Thyroid gland (tissue), 4 donors: ENCODE measurements around the gene BNIP5.

Experiments used
- POLR2A ChIP-seq, 2 donors: fragments of 450-650 bp; IDR thresholded peaks; one replicate each; pipeline ENCODE4 v1.6.1; 2017; ENCODE audit warnings: antibody characterized with exemption in 2 of 2, mild to moderate bottlenecking in 2 of 2, moderate library complexity in 1 of 2
- TF ChIP-seq, protein P1 (sequence below), 6 experiments: fragments of 200-600 bp in 3 of 6; fragments of 450-650 bp in 3 of 6; sonication (generic) in 3 of 6; IDR thresholded peaks; one replicate each; pipeline ENCODE4 v1.5.1; 2016 to 2019; ENCODE audit warnings: antibody characterized with exemption in 6 of 6, mild to moderate bottlenecking in 2 of 6, inconsistent platforms in 1 of 6, moderate library complexity in 1 of 6

DNA sequence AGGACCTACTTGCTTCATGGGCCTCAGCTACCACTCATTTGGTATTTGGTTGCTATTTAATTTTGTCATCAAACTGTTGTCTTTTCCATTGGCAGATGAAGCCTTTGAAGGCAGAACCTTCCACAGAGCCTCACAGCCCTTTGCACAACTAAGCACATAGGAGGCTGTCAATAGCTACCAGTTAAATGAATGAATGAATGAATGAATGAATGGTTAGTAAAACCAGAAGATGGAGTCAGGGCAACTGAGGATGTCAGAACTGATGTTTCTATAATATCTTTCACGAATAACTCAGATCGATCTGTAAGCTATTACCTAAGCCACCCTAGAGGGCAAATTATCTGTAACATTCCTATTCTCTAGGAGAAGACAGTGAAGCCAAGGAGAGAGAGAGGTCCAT, 19.1 kb downstream of the BNIP5 start:
- TF ChIP-seq, protein P1, sequence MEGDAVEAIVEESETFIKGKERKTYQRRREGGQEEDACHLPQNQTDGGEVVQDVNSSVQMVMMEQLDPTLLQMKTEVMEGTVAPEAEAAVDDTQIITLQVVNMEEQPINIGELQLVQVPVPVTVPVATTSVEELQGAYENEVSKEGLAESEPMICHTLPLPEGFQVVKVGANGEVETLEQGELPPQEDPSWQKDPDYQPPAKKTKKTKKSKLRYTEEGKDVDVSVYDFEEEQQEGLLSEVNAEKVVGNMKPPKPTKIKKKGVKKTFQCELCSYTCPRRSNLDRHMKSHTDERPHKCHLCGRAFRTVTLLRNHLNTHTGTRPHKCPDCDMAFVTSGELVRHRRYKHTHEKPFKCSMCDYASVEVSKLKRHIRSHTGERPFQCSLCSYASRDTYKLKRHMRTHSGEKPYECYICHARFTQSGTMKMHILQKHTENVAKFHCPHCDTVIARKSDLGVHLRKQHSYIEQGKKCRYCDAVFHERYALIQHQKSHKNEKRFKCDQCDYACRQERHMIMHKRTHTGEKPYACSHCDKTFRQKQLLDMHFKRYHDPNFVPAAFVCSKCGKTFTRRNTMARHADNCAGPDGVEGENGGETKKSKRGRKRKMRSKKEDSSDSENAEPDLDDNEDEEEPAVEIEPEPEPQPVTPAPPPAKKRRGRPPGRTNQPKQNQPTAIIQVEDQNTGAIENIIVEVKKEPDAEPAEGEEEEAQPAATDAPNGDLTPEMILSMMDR (IDR thresholded peaks at IDR 0.05) = no peak
- TF ChIP-seq POLR2A (IDR thresholded peaks at IDR 0.05) = no peak
